Body of pancreas (tissue), 4 donors: Measurements from ENCODE around the gene SLMAP.

ENCODE experiments used
- CTCF ChIP-seq, 7 experiments: fragments of 450-650 bp in 4 of 7; fragments of 200-600 bp in 3 of 7; sonication (generic) in 3 of 7; IDR thresholded peaks; one replicate each; pipeline ENCODE4 v1.5.1; 2016 to 2019; ENCODE audit warnings: antibody characterized with exemption in 7 of 7
- POLR2A ChIP-seq, 3 donors: fragments of 450-650 bp; IDR thresholded peaks; one replicate each; pipeline ENCODE4 v1.6.1; 2016; ENCODE audit warnings: antibody characterized with exemption in 3 of 3, mild to moderate bottlenecking in 2 of 3

- TF ChIP-seq CTCF (IDR thresholded peaks at IDR 0.05) (no peak), POLR2A (IDR thresholded peaks at IDR 0.05) (no peak)
Observed at GRCh38 chr3:57919987-57920386, 163.9 kb downstream of the SLMAP start.
